NK-92 treated with Interleukin-12 subunit alpha and Interleukin-12 subunit beta, amount 100 ng/mL, for 24 hours (cell line): Measurements from ENCODE around the gene PHF8.
A peak's percentile ranks its signal among the peaks of the same experiment; 100 is the strongest.

Source experiments
- DNase-seq: peaks from one replicate; lab custom pipeline; 2025; lab: John Stamatoyannopoulos, UW

PHF8 gene

GRCh38 chrX:54044126-54044876 lies at the start of gene PHF8:
PHF8 (minus strand) TSS chrX:54044473; CDS start chrX:54042728, 1,745 bp downstream.
- DNase-seq, result peak; percentile 84

DNA sequence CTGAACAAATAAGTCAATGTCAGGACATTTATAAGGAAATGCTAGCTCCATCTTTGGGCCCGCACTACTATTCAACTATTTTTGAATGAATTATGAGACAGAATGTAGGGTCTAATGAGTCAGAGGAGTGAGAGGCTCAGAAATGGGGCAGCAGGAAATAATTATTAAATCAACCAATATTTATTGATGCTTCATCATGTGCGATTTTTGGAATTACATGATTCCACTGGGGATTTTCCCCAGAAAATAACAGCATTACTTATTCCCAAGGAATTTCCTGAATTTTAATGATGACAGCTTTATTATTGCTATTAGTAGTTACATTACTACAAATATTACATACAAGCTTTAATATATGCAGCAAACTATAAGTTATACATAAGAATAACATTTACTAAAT lies 49.3 kb upstream of the PHF8 start:
- no peak for DNase-seq

DNA sequence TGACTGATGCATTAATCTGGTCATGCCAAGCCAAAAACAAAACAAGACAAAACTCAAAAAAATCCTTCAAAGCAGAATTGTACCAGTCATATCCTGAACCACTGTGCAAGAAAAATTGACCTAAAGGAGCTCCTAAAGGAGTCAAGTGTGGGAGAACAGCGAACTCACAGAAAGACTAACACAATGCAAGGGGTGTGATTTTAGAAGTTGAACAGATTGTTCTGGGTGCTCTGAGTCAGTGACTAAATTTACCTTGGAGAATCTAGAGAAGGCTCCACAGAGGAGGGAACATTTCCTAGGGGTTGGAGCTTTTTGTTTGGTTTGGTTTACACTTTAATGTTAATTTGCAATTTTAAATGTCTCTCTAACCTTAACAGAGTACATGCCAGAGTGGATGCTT lies 48.9 kb upstream of the PHF8 start:
- DNase-seq, result no peak

GRCh38 chrX:54090880-54091279 lies 46.6 kb upstream of the PHF8 start:
- no peak for DNase-seq

GRCh38 chrX:54089191-54089590 lies 44.9 kb upstream of the PHF8 start:
- DNase-seq, result no peak

GRCh38 chrX:54087661-54088060 lies 43.4 kb upstream of the PHF8 start:
- DNase-seq, result no peak

DNA sequence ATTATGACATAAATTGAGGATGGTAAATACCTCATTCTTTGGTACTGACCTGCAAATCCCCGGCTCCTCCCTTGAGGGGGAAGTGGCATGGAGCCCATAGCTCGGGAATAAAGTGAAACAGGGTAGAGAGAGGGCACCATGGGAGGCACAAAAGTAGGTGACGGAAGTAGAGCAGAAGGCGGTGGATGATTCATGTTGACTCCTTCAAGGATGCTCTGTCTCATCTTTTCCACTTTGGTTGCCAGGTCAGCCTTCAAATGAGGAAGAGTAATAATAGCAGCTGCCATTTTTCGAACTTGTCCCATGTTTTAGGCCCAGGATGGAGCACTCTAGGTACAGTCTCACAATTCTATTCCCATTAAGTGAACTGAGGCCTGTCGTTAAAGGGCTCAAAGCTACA lies 41.4 kb upstream of the PHF8 start:
- no peak for DNase-seq

DNA sequence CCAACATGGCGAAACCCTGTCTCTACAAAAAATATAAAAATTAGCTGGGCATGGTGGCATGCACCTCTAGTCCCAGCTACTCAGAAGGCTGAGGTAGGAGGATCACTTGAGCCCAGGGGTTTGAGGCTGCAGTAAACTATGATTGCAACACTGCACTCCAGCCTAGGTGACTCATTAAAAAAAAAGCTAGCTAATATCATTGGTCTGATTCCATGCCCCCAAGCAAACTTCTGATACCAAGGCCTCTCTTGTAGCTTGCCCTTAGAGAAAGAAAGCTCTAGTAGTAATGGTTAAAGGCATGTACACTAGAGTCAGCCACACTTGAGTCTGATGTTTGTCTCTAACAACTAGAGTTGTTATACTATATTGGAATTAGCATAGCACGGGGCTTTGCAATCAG lies 32.6 kb upstream of the PHF8 start:
- no peak for DNase-seq

- DNase-seq, result no peak
These were observed 30.6 kb upstream of the PHF8 start for GRCh38 chrX:54074826-54075225.

GRCh38 chrX:54067766-54068165 lies 23.5 kb upstream of the PHF8 start:
- no peak for DNase-seq

DNA sequence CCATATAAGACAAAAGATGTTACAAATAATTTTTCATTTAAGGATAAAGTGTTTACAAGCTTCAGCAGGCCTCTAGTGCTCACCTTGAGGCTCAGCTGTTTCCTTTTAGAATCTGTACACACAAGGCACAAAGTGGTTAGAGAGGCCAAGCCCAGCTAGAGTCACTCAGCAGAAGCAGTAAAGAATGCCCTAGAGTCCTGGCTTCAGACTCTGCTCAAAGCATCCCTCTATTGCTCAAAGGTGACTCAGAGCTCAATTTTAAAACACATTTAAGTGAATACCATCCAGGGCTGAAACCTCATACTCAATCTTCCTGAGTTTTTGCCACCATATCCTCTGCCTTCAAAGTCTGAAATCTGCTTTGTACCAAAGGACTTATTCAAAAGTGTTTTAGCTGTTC lies 22.6 kb upstream of the PHF8 start:
- DNase-seq, result no peak

DNA sequence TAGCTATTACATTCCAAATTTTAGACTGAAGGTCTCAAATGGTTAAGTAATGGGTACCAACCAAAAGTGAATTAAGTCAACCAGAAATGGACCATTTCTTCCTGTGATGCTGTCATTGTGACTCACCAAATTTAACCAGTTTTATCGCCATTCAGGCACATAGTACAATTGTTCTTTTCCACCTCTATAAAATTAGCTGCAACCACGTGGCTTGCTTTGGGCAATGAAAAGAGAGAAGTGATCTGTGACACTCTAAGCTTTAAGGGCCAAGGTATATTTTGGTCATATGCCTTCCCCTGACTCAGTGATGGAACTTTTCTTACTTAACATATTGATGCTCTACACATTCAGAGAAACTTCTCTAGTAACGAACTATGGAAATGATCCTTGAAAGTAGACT lies 20.3 kb upstream of the PHF8 start:
- DNase-seq, result no peak

- DNase-seq, result no peak
These were observed 19.1 kb upstream of the PHF8 start for GRCh38 chrX:54063361-54063760.

GRCh38 chrX:54049801-54050200 lies 5.5 kb upstream of the PHF8 start:
- no peak for DNase-seq

GRCh38 chrX:54048412-54048811 lies 4.1 kb upstream of the PHF8 start:
- DNase-seq, result no peak

GRCh38 chrX:54045563-54046228 lies 1.4 kb upstream of the PHF8 start:
- no peak for DNase-seq

DNA sequence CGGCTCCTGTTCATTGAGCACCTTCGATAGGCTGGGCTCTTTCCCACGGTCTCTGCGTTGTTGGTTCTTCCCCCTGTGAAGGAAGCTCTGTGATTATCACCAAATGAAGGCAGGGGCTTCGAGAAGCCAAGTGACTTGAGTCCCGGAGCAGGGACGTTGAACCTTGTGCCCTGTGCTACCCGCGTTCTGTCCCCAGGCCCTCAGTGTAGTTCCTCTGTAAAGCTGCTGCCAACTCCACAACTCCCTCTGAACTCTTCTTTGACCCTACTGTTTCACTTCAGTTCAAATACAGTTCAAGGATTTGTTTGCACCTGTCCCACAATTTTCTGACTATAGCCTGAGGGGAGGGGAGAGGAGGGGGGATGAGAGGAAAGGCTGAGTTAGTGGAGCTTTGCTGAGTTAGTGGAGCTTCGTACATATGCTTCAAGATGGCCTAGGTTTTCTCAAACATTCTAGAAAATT lies 635 bp upstream of the PHF8 start:
- DNase-seq, result no peak

DNA sequence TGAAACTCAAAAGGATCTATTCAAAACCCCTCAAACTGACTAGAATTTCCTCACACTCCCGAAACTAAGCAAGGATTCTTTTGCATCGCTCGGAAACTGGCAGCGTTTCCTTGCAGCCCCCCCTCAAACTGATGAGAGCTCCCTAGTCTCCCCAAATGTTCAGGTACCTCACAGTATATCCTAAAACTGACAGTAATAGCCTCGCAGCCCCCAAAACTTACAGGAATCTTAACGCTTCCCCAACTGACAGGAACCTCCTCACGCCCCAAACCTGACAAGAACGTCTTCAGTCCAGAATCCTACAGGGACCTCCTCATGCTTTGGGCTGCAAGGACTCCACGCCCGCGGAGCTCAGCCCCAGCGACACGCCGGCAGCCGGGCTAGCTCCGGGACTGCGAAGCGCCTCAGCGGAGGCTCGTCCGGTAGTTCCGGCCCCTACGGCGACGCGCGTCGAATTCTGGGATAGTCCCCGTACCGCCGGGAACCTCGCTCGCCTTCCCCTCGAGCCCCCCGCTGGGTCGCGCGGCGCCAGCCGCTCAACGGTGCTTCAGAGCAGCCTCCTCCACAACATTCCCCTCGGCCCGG lies 640 bp downstream of the PHF8 start:
- DNase-seq, result peak; percentile 19

GRCh38 chrX:54043056-54043455 lies 1.2 kb downstream of the PHF8 start:
- no peak for DNase-seq

GRCh38 chrX:54042609-54043021 lies 1.7 kb downstream of the PHF8 start:
- DNase-seq, result no peak

- DNase-seq, result no peak
These were observed 13.9 kb downstream of the PHF8 start for GRCh38 chrX:54030329-54030728.

GRCh38 chrX:54029529-54030143 lies 14.6 kb downstream of the PHF8 start:
- no peak for DNase-seq

DNA sequence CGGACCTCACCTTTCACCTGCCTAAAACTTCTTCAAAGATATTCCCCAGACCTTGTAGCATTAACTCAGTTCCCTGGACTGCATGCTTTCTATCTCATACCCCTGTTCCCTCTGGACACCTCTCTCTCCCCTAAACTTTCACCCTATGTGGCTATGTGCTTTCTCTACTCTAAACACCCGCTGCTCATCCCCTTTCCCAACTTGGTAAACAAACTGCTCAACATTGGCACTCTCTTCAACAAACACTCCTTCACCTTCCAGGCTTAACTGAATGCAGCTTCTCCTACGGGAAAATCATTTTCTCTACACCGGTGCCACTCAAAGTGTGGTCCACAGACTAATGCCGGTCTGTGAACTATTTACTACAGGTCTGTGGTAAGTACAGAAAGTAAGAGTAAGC lies 19.9 kb downstream of the PHF8 start:
- DNase-seq, result no peak
